K562 (cell line): ENCODE results near the gene SLC35F4. TPM values are rescaled to one million over a fixed set of nuclear protein-coding genes. Genes with fewer than 3 reads are reported as not detected.
"Not testable (repeated sequence)": the region's sequence is repeated elsewhere in the genome, so short reads cannot be mapped to it uniquely, and the experiment has no call there.

ENCODE experiments used
- ATAC-seq: fragments of 200-7000 bp; cut with Tn5 transposase; 3 replicates; pipeline ENCODE4 v1.9.1; 2020; ENCODE audit warnings: moderate library complexity
- BruUV-seq: library from RNA; stranded (reverse); fragments of 400-500 nt; replicated peaks from 2 replicates; lab custom pipeline; 2021; lab: Mats Ljungman, UMichigan
- CTCF ChIA-PET: fragments of 300-600 bp; formaldehyde crosslinking; extraction: SDS; loops from one replicate; lab custom pipeline; 2021; ENCODE audit warnings: low intra/inter-chr PET ratio; lab: Yijun Ruan, JAX
- POLR2A ChIA-PET: fragments of 300-600, 350-650 bp; sonication (Branson Sonifier 250); formaldehyde crosslinking; extraction: SDS; loops from one replicate; lab custom pipeline; 2021; ENCODE audit warnings: antibody characterized with exemption, inconsistent platforms; lab: Yijun Ruan, JAX
- DNase-seq, 4 experiments: peaks; one replicate each; pipeline versions ENCODE4 v3.0.0 to v3.0.0-alpha.2; 2011 to 2018; ENCODE audit warnings: low spot score in 3 of 4, mixed read lengths in 3 of 4; ENCODE audit errors: extremely low read depth in 1 of 4
- FAIRE-seq: peaks from 2 replicates; lab custom pipeline; 2011; peaks lifted over from hg19 to GRCh38; lab: Jason Lieb, UNC
- H2AFZ ChIP-seq: 2 replicates; pipeline ENCODE4 v1.6.0; 2011; ENCODE audit warnings: low read depth, low read length, control low read depth, inconsistent platforms
- H3K27ac ChIP-seq: fragments of 200-600 bp; 3 replicates; pipeline ENCODE4 v1.8.0; 2011; ENCODE audit warnings: low read depth, mild to moderate bottlenecking, control low read depth, inconsistent platforms, low read length, moderate library complexity, mixed read lengths; ENCODE audit errors: extremely low read depth
- H3K27me3 ChIP-seq, 2 experiments: fragments of 300-600 bp in 1 of 2; 2 replicates in 1 of 2; 3 replicates in 1 of 2; pipeline versions ENCODE4 v1.6.0 to v1.8.0; 2011; ENCODE audit warnings: inconsistent platforms in 2 of 2, low read length in 2 of 2, mild to moderate bottlenecking in 1 of 2, mixed read lengths in 1 of 2, moderate library complexity in 1 of 2; ENCODE audit not compliant: control insufficient read depth in 2 of 2, insufficient read depth in 2 of 2
- H3K36me3 ChIP-seq: fragments of 300-600 bp; 3 replicates; pipeline ENCODE4 v1.8.0; 2011; ENCODE audit warnings: mild to moderate bottlenecking, low read length, inconsistent platforms; ENCODE audit not compliant: control insufficient read depth, insufficient read depth
- H3K4me1 ChIP-seq, 2 experiments: fragments of 200-600 bp in 1 of 2; replicated peaks in 1 of 2; 2 replicates in 1 of 2; 3 replicates in 1 of 2; pipeline versions ENCODE4 v1.5.1 to v1.8.0; 2011; ENCODE audit warnings: inconsistent platforms in 2 of 2, low read length in 2 of 2, mild to moderate bottlenecking in 1 of 2, mixed read lengths in 1 of 2, moderate library complexity in 1 of 2; ENCODE audit not compliant: control insufficient read depth in 2 of 2, insufficient read depth in 2 of 2
- H3K4me2 ChIP-seq: 2 replicates; pipeline ENCODE4 v1.6.1; 2011; ENCODE audit warnings: low read length, control low read depth, inconsistent platforms, mixed read lengths; ENCODE audit not compliant: insufficient read depth
- H3K4me3 ChIP-seq: fragments of 200-600 bp; sonication (generic), shearing (Covaris generic); 2 replicates; pipeline ENCODE4 v1.5.1; 2016; ENCODE audit warnings: control low read depth, inconsistent platforms
- H3K79me2 ChIP-seq: fragments of 200-600 bp; 3 replicates; pipeline ENCODE4 v1.8.0; 2011; ENCODE audit warnings: low read length, inconsistent platforms; ENCODE audit not compliant: control insufficient read depth, insufficient read depth
- H3K9ac ChIP-seq, 2 experiments: 2 replicates each; pipeline versions ENCODE4 v1.6.0 to v1.6.1; 2011; ENCODE audit warnings: low read depth in 2 of 2, low read length in 2 of 2, control low read depth in 1 of 2, inconsistent platforms in 1 of 2, mild to moderate bottlenecking in 1 of 2, mixed read lengths in 1 of 2; ENCODE audit not compliant: insufficient read depth in 1 of 2
- H3K9me1 ChIP-seq: one replicate; pipeline ENCODE4 v1.6.0; 2011; ENCODE audit warnings: inconsistent platforms, mild to moderate bottlenecking, low read length, moderate library complexity; ENCODE audit not compliant: control insufficient read depth, insufficient read depth
- H3K9me3 ChIP-seq: replicated peaks from 2 replicates; pipeline ENCODE4 v1.5.1; 2011; ENCODE audit warnings: low read depth, low read length, inconsistent platforms; ENCODE audit not compliant: control insufficient read depth, insufficient read depth
- H4K20me1 ChIP-seq: replicated peaks from 2 replicates; pipeline ENCODE4 v1.6.1; 2011; ENCODE audit warnings: low read length, inconsistent platforms, mixed read lengths; ENCODE audit not compliant: control insufficient read depth, insufficient read depth
- ETV6 ChIP-seq, 3 experiments: fragments of 150-350 bp in 1 of 3; sonication (generic) in 1 of 3; formaldehyde crosslinking in 1 of 3; IDR thresholded peaks; 2 replicates each; pipeline versions ENCODE4 v1.6.1 to v1.8.0; 2014 to 2022; ENCODE audit warnings: borderline replicate concordance in 2 of 3, low read depth in 2 of 3, antibody characterized with exemption in 1 of 3, low read length in 1 of 3, mild to moderate bottlenecking in 1 of 3, missing genetic modification reagents in 1 of 3
- FOXM1 ChIP-seq, 2 experiments: fragments of 450-650 bp in 1 of 2; sonication (generic) in 1 of 2; formaldehyde crosslinking in 1 of 2; IDR thresholded peaks; 2 replicates each; pipeline versions ENCODE4 v1.6.1 to v1.9.0; 2017 to 2022; ENCODE audit warnings: low read depth in 2 of 2, mild to moderate bottlenecking in 2 of 2, missing genetic modification reagents in 1 of 2, moderate library complexity in 1 of 2
- KAT2B ChIP-seq: IDR thresholded peaks from one replicate; pipeline ENCODE4 v1.6.1; 2012; ENCODE audit warnings: low read depth, mild to moderate bottlenecking, control low read depth, inconsistent platforms, low read length, moderate library complexity
- SIN3B ChIP-seq: fragments of 450-650 bp; IDR thresholded peaks from 2 replicates; pipeline ENCODE4 v1.6.1; 2017; ENCODE audit warnings: low read depth, mild to moderate bottlenecking, moderate library complexity
- ZNF146 ChIP-seq: IDR thresholded peaks from one replicate; pipeline ENCODE4 v1.6.1; 2018; ENCODE audit warnings: missing compliant biosample characterization; ENCODE audit not compliant: unreplicated experiment
- WGBS: fragments of 100-300 bp; shearing (Covaris generic); methylation state at CpG from one replicate; pipeline ENCODE4 v1.1.6; 2016; ENCODE audit warnings: low coverage, mixed read lengths; ENCODE audit not compliant: insufficient coverage; ENCODE audit errors: missing lambda C conversion rate; 5-methylcytosine and 5-hydroxymethylcytosine counted together
- in situ Hi-C: fragments of 300-500 bp; cut with MboI; formaldehyde crosslinking; loops from 4 replicates; pipeline ENCODE4 v1.15.0; 2018; ENCODE audit warnings: inconsistent platforms, mixed read lengths
- intact Hi-C: fragments of 100-400 bp; cut with micrococcal nuclease; formaldehyde crosslinking; loops from 2 replicates; pipeline ENCODE4 v1.14.2; 2022
- polyA plus RNA-seq, 8 experiments: library from polyadenylated mRNA; depleted of rRNA in 4 of 8; stranded (reverse) in 5 of 8; unstranded in 3 of 8; fragments of >200 nt; fragmentation: Nextera tagmentation in 2 of 8; fragmentation: Illumina TruSeq in 1 of 8; extraction: Ambion mirVana in 2 of 8; extraction: Trizol in 1 of 8; gene quantifications; 2 replicates each; pipeline versions ENCODE4 v1.2.1 to v1.2.3, GENCODE V29; 2011 to 2014; ENCODE audit warnings: inconsistent platforms in 1 of 8, missing spikeins in 1 of 8
- total RNA-seq, 7 experiments: library from RNA; depleted of rRNA in 6 of 7; stranded (reverse); fragments of >200 nt in 6 of 7; fragmentation: Illumina TruSeq in 2 of 7; extraction: Trizol in 2 of 7; gene quantifications; 2 replicates each; pipeline versions ENCODE4 v1.2.1 to v1.2.3, GENCODE V29; 2011 to 2021; ENCODE audit warnings: low replicate concordance in 1 of 7

The SLC35F4 gene
- total and polyA plus RNA-seq, 9 of the 15 experiments (the other 6 are each of a cell fraction or from before 2014, with no cell fraction given) = 0.01 TPM; not detected in 8

- H3K4me2 ChIP-seq, ATAC-seq, H3K9ac ChIP-seq, H3K36me3 ChIP-seq, POLR2A ChIA-PET, H4K20me1 ChIP-seq, BruUV-seq, DNase-seq, H3K4me3 ChIP-seq, CTCF ChIA-PET, H3K9me3 ChIP-seq, H3K79me2 ChIP-seq, H3K27ac ChIP-seq, H3K27me3 ChIP-seq, H2AFZ ChIP-seq, FAIRE-seq, H3K9me1 ChIP-seq, intact Hi-C loops, in situ Hi-C loops: not testable (repeated sequence)
- 0% methylated on average over 2 of the region's 2 CpGs for WGBS
- TF ChIP-seq ZNF146 = peak; percentile 85
- TF ChIP-seq, all 486 proteins: peak for 1; not testable (repeated sequence) for 485
- not testable (repeated sequence) for H3K4me1 ChIP-seq
These were observed 10.2 kb downstream of the SLC35F4 start for GRCh38 chr14:57855666-57856065.

DNA sequence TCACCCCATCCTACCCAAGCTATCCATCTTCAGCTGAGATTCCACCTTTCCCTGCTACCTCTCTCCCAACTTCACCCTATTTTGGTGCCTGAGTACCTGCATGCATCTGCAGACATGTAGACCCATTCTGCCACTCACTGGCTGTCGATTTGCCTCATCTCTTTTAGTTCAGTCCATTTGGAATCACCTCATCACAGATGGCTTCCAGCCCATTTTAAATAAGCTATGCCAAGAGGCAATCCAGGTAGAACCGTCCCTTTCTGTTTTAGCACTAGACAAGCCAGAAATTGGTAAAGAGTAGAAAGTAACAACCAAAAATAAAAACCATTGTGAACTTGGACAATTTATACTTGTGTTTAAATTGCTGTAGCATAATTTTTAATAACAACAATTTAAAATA, 11.3 kb downstream of the SLC35F4 start:
- WGBS = 5% methylated on average over 2 of the region's 2 CpGs
- intact Hi-C loops (no loop called here), in situ Hi-C loops (no loop called here)
- Histone ChIP-seq H3K4me3 (no peak overlapping the region), H3K9ac (no peak overlapping the region), H3K4me1 (no peaks in the 10 kb centered on the region), H3K4me2 (no peak overlapping the region), H3K9me3 (no peaks in the 10 kb centered on the region), H2AFZ (no peak overlapping the region), H3K27ac (no peak overlapping the region), H4K20me1 (no peaks in the 10 kb centered on the region), H3K9me1 (no peaks in the 10 kb centered on the region), H3K36me3 (no peaks in the 10 kb centered on the region), H3K27me3 (no peaks in the 10 kb centered on the region), H3K79me2 (no peaks in the 10 kb centered on the region)
- FAIRE-seq (no peak), DNase-seq (no peak), ATAC-seq (no peak)
- POLR2A ChIA-PET = no interaction called here
- no TSS peak for BruUV-seq
- CTCF ChIA-PET = no interaction called here
- no peak for TF ChIP-seq SIN3B
- TF ChIP-seq KAT2B = no peak
- TF ChIP-seq ETV6 (IDR thresholded peaks at IDR 0.05; ENCODE audit: borderline replicate concordance in 1 of 2, low read depth in 2 of 2, low read length in 1 of 2) = no peak
- TF ChIP-seq ETV6 (CRISPR knock-in tag; IDR thresholded peaks at IDR 0.05; ENCODE audit: borderline replicate concordance) = no peak
- TF ChIP-seq FOXM1 (IDR thresholded peaks at IDR 0.05; ENCODE audit: low read depth) = no peak
- no peak for TF ChIP-seq FOXM1 (CRISPR knock-in tag; IDR thresholded peaks at IDR 0.05; ENCODE audit: low read depth)
- TF ChIP-seq, all 486 proteins: peak for 0
